ENCODE data around the gene SLC39A11. TPM values are rescaled to one million over a fixed set of nuclear protein-coding genes. Genes with fewer than 3 reads are reported as not detected.

The SLC39A11 gene
- total RNA-seq, 1 experiment from 2014 or later = 18.6 TPM

DNA sequence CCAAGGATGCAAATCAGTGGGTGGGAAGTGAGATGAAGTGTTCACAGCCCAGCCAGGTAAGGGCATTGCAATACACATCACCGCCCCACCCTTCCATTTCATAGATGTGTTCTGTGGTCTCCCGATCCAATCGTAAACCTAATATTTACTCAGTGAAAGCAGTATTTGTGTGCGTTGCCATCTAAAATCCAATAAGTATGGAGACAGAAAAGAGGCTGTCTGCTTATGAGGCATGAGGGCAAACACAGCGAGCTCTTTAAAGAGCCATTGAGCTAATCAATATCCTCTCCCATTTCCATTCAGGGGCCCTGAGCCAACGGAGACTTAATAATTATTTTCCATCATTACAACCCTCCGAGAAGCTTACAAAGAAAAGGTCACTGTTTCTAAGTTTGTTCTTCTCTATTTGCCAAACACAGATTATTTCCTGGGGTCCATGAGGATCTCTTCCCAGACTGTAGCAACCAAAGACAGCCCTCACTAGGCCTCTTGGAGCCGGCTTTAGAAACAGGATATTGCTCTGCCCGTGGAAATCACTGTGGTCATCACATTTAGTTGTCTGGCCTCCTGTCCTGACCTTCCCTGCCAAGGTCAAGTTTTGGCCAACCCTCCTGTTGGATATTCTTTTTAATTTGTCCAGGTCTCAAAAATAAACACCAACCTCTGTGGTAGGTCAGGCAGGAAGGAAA is 120.1 kb downstream of the SLC39A11 start:
- POLR2A ChIA-PET (ENCODE audit: low non-redundant PET) = no interaction called here
- H3K36me3 ChIP-seq (ENCODE audit: insufficient read depth, low read length, poor library complexity, severe bottlenecking) = no peaks in the 10 kb centered on the region
- intact Hi-C loops (cut with micrococcal nuclease; ENCODE audit: unreplicated experiment) = no loop called here
- no peaks in the 10 kb centered on the region for H3K27me3 ChIP-seq (replicated peaks; ENCODE audit: insufficient read depth, low read depth, low read length, poor library complexity)
- H3K27ac ChIP-seq (ENCODE audit: low read depth, low read length, poor library complexity, severe bottlenecking) = no peak overlapping the region
- H3K9me3 ChIP-seq (ENCODE audit: low read depth, low read length, poor library complexity, severe bottlenecking) = no peaks in the 10 kb centered on the region
- CTCF ChIA-PET = no interaction called here
- no peak overlapping the region for H3K4me3 ChIP-seq (ENCODE audit: low read depth, low read length, poor library complexity, severe bottlenecking)
- H3K4me1 ChIP-seq (ENCODE audit: insufficient read depth, low read length, poor library complexity, severe bottlenecking) = no peaks in the 10 kb centered on the region
- no TSS peak for BruUV-seq (replicated peaks)
- no peak for TF ChIP-seq EZH2 (IDR thresholded peaks at IDR 0.05; ENCODE audit: borderline replicate concordance, low read depth, low read length, poor library complexity, severe bottlenecking)
- TF ChIP-seq, protein P1, sequence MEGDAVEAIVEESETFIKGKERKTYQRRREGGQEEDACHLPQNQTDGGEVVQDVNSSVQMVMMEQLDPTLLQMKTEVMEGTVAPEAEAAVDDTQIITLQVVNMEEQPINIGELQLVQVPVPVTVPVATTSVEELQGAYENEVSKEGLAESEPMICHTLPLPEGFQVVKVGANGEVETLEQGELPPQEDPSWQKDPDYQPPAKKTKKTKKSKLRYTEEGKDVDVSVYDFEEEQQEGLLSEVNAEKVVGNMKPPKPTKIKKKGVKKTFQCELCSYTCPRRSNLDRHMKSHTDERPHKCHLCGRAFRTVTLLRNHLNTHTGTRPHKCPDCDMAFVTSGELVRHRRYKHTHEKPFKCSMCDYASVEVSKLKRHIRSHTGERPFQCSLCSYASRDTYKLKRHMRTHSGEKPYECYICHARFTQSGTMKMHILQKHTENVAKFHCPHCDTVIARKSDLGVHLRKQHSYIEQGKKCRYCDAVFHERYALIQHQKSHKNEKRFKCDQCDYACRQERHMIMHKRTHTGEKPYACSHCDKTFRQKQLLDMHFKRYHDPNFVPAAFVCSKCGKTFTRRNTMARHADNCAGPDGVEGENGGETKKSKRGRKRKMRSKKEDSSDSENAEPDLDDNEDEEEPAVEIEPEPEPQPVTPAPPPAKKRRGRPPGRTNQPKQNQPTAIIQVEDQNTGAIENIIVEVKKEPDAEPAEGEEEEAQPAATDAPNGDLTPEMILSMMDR (conservative IDR thresholded peaks at IDR 0.05; ENCODE audit: low read depth, low read length) = no peak
- DNase-seq (ENCODE audit: low spot score) = no peak

DNA sequence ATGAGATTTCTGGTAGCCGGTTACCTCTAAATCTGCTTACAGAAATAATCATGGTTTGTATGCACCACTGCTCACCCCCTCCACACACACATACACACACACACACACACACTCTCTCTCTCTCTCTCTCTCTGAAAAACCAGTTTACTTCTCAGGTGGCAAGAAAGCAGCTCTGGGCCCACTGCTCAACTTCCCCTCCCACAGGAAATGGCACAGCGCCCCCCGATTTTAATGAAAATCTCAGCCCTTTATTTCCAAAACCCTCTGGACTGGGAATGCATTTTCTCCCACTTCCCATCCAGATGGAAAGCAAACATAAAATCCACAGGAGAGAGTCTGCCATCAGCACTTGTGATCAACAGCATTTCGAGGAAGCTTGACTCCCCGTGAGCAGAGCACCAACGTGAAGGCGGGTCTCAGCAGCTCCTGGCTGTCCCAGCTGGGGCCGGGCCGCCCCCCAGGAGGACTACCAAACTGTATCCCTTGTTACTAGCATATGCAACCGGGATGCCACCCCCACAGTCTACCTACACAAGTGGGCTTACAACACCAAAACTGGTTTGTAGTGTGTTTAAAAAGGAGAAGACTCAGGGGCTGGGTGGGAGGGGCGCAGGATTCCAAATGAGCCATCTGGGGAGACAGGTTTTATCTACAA is 121.1 kb downstream of the SLC39A11 start:
- no peaks in the 10 kb centered on the region for H3K36me3 ChIP-seq (ENCODE audit: insufficient read depth, low read length, poor library complexity, severe bottlenecking)
- no peaks in the 10 kb centered on the region for H3K9me3 ChIP-seq (ENCODE audit: low read depth, low read length, poor library complexity, severe bottlenecking)
- no TSS peak for BruUV-seq (replicated peaks)
- H3K4me3 ChIP-seq (ENCODE audit: low read depth, low read length, poor library complexity, severe bottlenecking) = no peak overlapping the region
- DNase-seq (ENCODE audit: low spot score) = no peak
- CTCF ChIA-PET = no interaction called here
- H3K27me3 ChIP-seq (replicated peaks; ENCODE audit: insufficient read depth, low read depth, low read length, poor library complexity) = no peaks in the 10 kb centered on the region
- no peak overlapping the region for H3K27ac ChIP-seq (ENCODE audit: low read depth, low read length, poor library complexity, severe bottlenecking)
- POLR2A ChIA-PET (ENCODE audit: low non-redundant PET) = no interaction called here
- TF ChIP-seq, protein P1 (conservative IDR thresholded peaks at IDR 0.05; ENCODE audit: low read depth, low read length) = no peak
- TF ChIP-seq EZH2 (IDR thresholded peaks at IDR 0.05; ENCODE audit: borderline replicate concordance, low read depth, low read length, poor library complexity, severe bottlenecking) = no peak
- intact Hi-C loops (cut with micrococcal nuclease; ENCODE audit: unreplicated experiment) = no loop called here
- H3K4me1 ChIP-seq (ENCODE audit: insufficient read depth, low read length, poor library complexity, severe bottlenecking) = no peaks in the 10 kb centered on the region

DNA sequence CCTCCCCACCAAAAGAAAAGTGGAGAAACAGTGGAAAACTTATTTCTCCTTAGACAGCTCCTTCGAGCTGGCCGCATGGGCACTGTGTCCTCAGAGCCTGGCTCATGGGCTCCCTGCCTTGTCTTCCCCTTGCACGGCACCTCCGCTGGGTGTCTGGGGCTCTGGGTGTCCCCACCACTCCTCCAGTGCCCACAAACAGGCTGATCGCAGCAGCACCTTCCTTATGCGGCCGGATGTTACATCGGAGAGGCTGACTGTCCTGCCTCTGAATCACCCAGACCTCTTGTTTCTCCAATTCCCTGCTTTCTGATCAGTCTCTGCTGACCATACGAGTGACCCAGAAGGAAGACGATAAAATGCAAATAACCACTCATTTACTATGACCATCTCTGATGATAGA is 121.7 kb downstream of the SLC39A11 start:
- no peak for DNase-seq (ENCODE audit: low spot score)
- CTCF ChIA-PET = no interaction called here
- BruUV-seq (replicated peaks) = no TSS peak

More for the DNA sequence above, 121.7 kb downstream of the SLC39A11 start:
- Histone ChIP-seq H3K4me3 (ENCODE audit: low read depth, low read length, poor library complexity, severe bottlenecking) (no peak overlapping the region), H3K9me3 (ENCODE audit: low read depth, low read length, poor library complexity, severe bottlenecking) (no peaks in the 10 kb centered on the region), H3K27me3 (replicated peaks; ENCODE audit: insufficient read depth, low read depth, low read length, poor library complexity) (no peaks in the 10 kb centered on the region), H3K4me1 (ENCODE audit: insufficient read depth, low read length, poor library complexity, severe bottlenecking) (no peaks in the 10 kb centered on the region), H3K27ac (ENCODE audit: low read depth, low read length, poor library complexity, severe bottlenecking) (no peak overlapping the region), H3K36me3 (ENCODE audit: insufficient read depth, low read length, poor library complexity, severe bottlenecking) (no peaks in the 10 kb centered on the region)
- no peak for TF ChIP-seq EZH2 (IDR thresholded peaks at IDR 0.05; ENCODE audit: borderline replicate concordance, low read depth, low read length, poor library complexity, severe bottlenecking)
- TF ChIP-seq, protein P1 (conservative IDR thresholded peaks at IDR 0.05; ENCODE audit: low read depth, low read length) = no peak
- intact Hi-C loops (cut with micrococcal nuclease; ENCODE audit: unreplicated experiment) = no loop called here
- POLR2A ChIA-PET (ENCODE audit: low non-redundant PET) = no interaction called here
